CD14-positive monocyte (primary cell): ENCODE data around the gene ERCC5. TPM values are rescaled to one million over a fixed set of nuclear protein-coding genes. Genes with fewer than 3 reads are reported as not detected.

Source experiments
- DNase-seq, 3 donors: peaks; one replicate each; pipeline ENCODE4 v3.0.0-alpha.2; 2011 to 2022
- H2AFZ ChIP-seq: 2 replicates; pipeline ENCODE4 v1.6.0; 2012; ENCODE audit warnings: mild to moderate bottlenecking, low read depth, low read length, inconsistent platforms; ENCODE audit not compliant: insufficient read depth, poor library complexity, severe bottlenecking
- H3K27ac ChIP-seq, 2 donors: 1 replicate in 1 of 2; 2 replicates in 1 of 2; pipeline ENCODE4 v1.5.1; 2012 to 2013; ENCODE audit warnings: low read length in 2 of 2, control low read depth in 1 of 2, inconsistent platforms in 1 of 2, low read depth in 1 of 2, mild to moderate bottlenecking in 1 of 2
- H3K27me3 ChIP-seq, 2 donors: one replicate each; pipeline versions ENCODE4 v1.6.0 to v1.6.1; 2011 to 2013; ENCODE audit warnings: low read length in 2 of 2; ENCODE audit not compliant: control insufficient read depth in 2 of 2, insufficient read depth in 2 of 2
- H3K36me3 ChIP-seq, 2 donors: replicated peaks in 1 of 2; 1 replicate in 1 of 2; 2 replicates in 1 of 2; pipeline versions ENCODE4 v1.5.1 to v1.6.1; 2012 to 2013; ENCODE audit warnings: low read length in 2 of 2, control low read depth in 1 of 2, inconsistent platforms in 1 of 2, mild to moderate bottlenecking in 1 of 2; ENCODE audit not compliant: insufficient read depth in 2 of 2, control insufficient read depth in 1 of 2
- H3K4me1 ChIP-seq, 2 donors: 1 replicate in 1 of 2; 2 replicates in 1 of 2; pipeline versions ENCODE4 v1.5.1 to v1.6.1; 2012 to 2013; ENCODE audit warnings: low read length in 2 of 2, control low read depth in 1 of 2, inconsistent platforms in 1 of 2, mild to moderate bottlenecking in 1 of 2, moderate library complexity in 1 of 2; ENCODE audit not compliant: insufficient read depth in 2 of 2, control insufficient read depth in 1 of 2
- H3K4me2 ChIP-seq: replicated peaks from 2 replicates; pipeline ENCODE3; 2012; ENCODE audit warnings: low read length, moderate library complexity, mild to moderate bottlenecking; ENCODE audit not compliant: poor library complexity, severe bottlenecking; ENCODE audit errors: extremely low read depth
- H3K4me3 ChIP-seq, 3 experiments: fragments of 200-600 bp in 1 of 3; sonication (generic) in 1 of 3; replicated peaks in 1 of 3; 1 replicate in 2 of 3; 2 replicates in 1 of 3; pipeline ENCODE4 v1.5.1; 2011 to 2013; ENCODE audit warnings: low read length in 3 of 3, mild to moderate bottlenecking in 3 of 3, control low read depth in 2 of 3, low read depth in 2 of 3, inconsistent platforms in 1 of 3, moderate library complexity in 1 of 3
- H3K79me2 ChIP-seq: 2 replicates; pipeline ENCODE4 v1.6.0; 2012; ENCODE audit warnings: mild to moderate bottlenecking, control low read depth, inconsistent platforms, low read length, moderate library complexity; ENCODE audit not compliant: insufficient read depth
- H3K9ac ChIP-seq: 2 replicates; pipeline ENCODE4 v1.6.0; 2017; ENCODE audit warnings: low read length, mild to moderate bottlenecking; ENCODE audit not compliant: insufficient read depth, poor library complexity, severe bottlenecking
- H3K9me3 ChIP-seq, 2 donors: replicated peaks in 1 of 2; 1 replicate in 1 of 2; 2 replicates in 1 of 2; pipeline versions ENCODE4 v1.5.1 to v1.6.1; 2012 to 2013; ENCODE audit warnings: low read length in 2 of 2, control low read depth in 1 of 2; ENCODE audit not compliant: control insufficient read depth in 1 of 2, insufficient read depth in 1 of 2
- H4K20me1 ChIP-seq: 2 replicates; pipeline ENCODE4 v1.6.0; 2012; ENCODE audit warnings: mild to moderate bottlenecking, low read length, control low read depth, moderate library complexity; ENCODE audit not compliant: insufficient read depth
- H3K27ac Mint-ChIP-seq, 7 donors: one replicate each; pipeline ENCODE4 v1.8.0; 2020; ENCODE audit warnings: mild to moderate bottlenecking in 7 of 7, mixed read lengths in 7 of 7, moderate library complexity in 6 of 7, inconsistent platforms in 2 of 7
- H3K27me3 Mint-ChIP-seq, 3 donors: one replicate each; pipeline ENCODE4 v1.8.0; 2021 to 2022; ENCODE audit warnings: low read depth in 3 of 3, mild to moderate bottlenecking in 3 of 3, mixed read lengths in 3 of 3, moderate library complexity in 3 of 3, inconsistent platforms in 1 of 3
- H3K36me3 Mint-ChIP-seq, 2 donors: one replicate each; pipeline ENCODE4 v1.8.0; 2020; ENCODE audit warnings: mixed read lengths in 2 of 2, inconsistent platforms in 1 of 2, mild to moderate bottlenecking in 1 of 2
- H3K4me1 Mint-ChIP-seq: one replicate; pipeline ENCODE4 v1.8.0; 2020; ENCODE audit warnings: mild to moderate bottlenecking, mixed read lengths
- H3K4me3 Mint-ChIP-seq, 2 donors: one replicate each; pipeline ENCODE4 v1.8.0; 2020; ENCODE audit warnings: mild to moderate bottlenecking in 2 of 2, mixed read lengths in 2 of 2, moderate library complexity in 1 of 2
- H3K9me3 Mint-ChIP-seq, 7 donors: one replicate each; pipeline ENCODE4 v1.8.0; 2020 to 2022; ENCODE audit warnings: mixed read lengths in 7 of 7, mild to moderate bottlenecking in 6 of 7, moderate library complexity in 6 of 7, inconsistent platforms in 2 of 7
- WGBS: methylation state at CpG from one replicate; pipeline ENCODE4 v1.1.5; 2013; ENCODE audit warnings: missing lambda C conversion rate; ENCODE audit not compliant: insufficient coverage; 5-methylcytosine and 5-hydroxymethylcytosine counted together
- intact Hi-C, 2 donors: fragments of 100-400 bp; cut with micrococcal nuclease; formaldehyde crosslinking; loops; one replicate each; pipeline versions ENCODE4 v1.15.0 to v1.15.1; 2023
- polyA plus RNA-seq, 3 donors: library from polyadenylated mRNA; depleted of rRNA in 1 of 3; unstranded in 2 of 3; stranded (reverse) in 1 of 3; fragments of 300-500 nt in 2 of 3; fragments of >200 nt in 1 of 3; fragmentation: Illumina TruSeq in 2 of 3; gene quantifications; 1 replicate in 2 of 3; 2 replicates in 1 of 3; pipeline ENCODE4 v1.2.3, GENCODE V29; 2012 to 2021
- TF ChIP-seq, protein P1 (sequence below): fragments of 200-600 bp; IDR thresholded peaks from one replicate; pipeline ENCODE4 v1.8.0; 2022; ENCODE audit warnings: antibody characterized with exemption, mild to moderate bottlenecking

ERCC5 gene
- polyA plus RNA-seq, 3 donors = 15.2 to 34.2 (median 22.1) TPM

DNA sequence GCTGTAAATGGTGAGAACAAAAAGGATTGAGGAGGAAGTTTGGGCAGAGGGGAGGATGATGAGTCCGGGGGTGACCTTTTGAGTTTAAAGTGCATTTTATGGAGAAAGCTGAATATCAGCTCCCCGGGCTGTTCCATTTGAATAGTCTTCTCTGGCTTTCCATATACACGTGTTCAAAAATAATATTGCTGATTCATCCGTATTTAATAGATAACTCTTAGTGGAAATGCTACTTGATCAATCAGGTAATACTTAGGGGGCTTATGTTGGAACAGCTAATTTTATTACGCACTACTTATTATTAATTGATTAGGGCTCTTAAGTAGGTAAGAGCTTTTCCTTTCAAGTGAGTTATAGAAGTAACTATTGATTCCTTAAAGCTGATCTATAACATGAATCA lies 76.4 kb downstream of the ERCC5 start:
- no peaks in the 10 kb centered on the region for H3K79me2 ChIP-seq
- H3K36me3 ChIP-seq = no peaks in the 10 kb centered on the region
- H3K4me3 Mint-ChIP-seq = no peak overlapping the region
- no peaks in the 10 kb centered on the region for H3K27me3 ChIP-seq
- H3K9me3 ChIP-seq = no peaks in the 10 kb centered on the region
- intact Hi-C loops = no loop called here
- peaks cover 0 to 7% (median 3%) of the 10 kb centered on the region in 3 donors for H3K27me3 Mint-ChIP-seq
- H3K9me3 Mint-ChIP-seq = peaks cover 0 to 5% (median 4%) of the 10 kb centered on the region in 7 donors
- no peak overlapping the region for H2AFZ ChIP-seq
- no peak overlapping the region for H3K27ac ChIP-seq
- no peak for DNase-seq
- no peak overlapping the region for H3K4me2 ChIP-seq
- H3K9ac ChIP-seq = no peak overlapping the region
- H3K27ac Mint-ChIP-seq = no peak overlapping the region
- no peaks in the 10 kb centered on the region for H4K20me1 ChIP-seq
- no peaks in the 10 kb centered on the region for H3K4me1 Mint-ChIP-seq
- H3K36me3 Mint-ChIP-seq = no peaks in the 10 kb centered on the region
- 100% methylated on average over 1 of the region's 5 CpGs for WGBS
- H3K4me1 ChIP-seq = no peaks in the 10 kb centered on the region
- H3K4me3 ChIP-seq = no peak overlapping the region
- TF ChIP-seq, protein P1, sequence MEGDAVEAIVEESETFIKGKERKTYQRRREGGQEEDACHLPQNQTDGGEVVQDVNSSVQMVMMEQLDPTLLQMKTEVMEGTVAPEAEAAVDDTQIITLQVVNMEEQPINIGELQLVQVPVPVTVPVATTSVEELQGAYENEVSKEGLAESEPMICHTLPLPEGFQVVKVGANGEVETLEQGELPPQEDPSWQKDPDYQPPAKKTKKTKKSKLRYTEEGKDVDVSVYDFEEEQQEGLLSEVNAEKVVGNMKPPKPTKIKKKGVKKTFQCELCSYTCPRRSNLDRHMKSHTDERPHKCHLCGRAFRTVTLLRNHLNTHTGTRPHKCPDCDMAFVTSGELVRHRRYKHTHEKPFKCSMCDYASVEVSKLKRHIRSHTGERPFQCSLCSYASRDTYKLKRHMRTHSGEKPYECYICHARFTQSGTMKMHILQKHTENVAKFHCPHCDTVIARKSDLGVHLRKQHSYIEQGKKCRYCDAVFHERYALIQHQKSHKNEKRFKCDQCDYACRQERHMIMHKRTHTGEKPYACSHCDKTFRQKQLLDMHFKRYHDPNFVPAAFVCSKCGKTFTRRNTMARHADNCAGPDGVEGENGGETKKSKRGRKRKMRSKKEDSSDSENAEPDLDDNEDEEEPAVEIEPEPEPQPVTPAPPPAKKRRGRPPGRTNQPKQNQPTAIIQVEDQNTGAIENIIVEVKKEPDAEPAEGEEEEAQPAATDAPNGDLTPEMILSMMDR = no peak

Other genes with a start within 250 kb of the ERCC5 start
- 10 to 100 TPM; 18.0 to 39.7 (median 26.0) TPM for gene TPP2, start 249.0 kb upstream of the ERCC5 start, polyA plus RNA-seq
- gene METTL21C, start 151.0 kb upstream of the ERCC5 start, polyA plus RNA-seq = not detected
- gene TEX30, start 72.2 kb upstream of the ERCC5 start, polyA plus RNA-seq = 10 to 100 TPM in 2 of 3 donors, 1 to 10 TPM in 1; 2.7 to 11.3 (median 10.9) TPM
- under 1 TPM in 1 of 3 donors, not detected in 2; 0.22 TPM for gene POGLUT2, start 47.1 kb upstream of the ERCC5 start, polyA plus RNA-seq
- 1 to 10 TPM in 1 of 3 donors, under 1 TPM in 2; 0.76 to 1.1 (median 0.81) TPM for gene BIVM, start 46.9 kb upstream of the ERCC5 start, polyA plus RNA-seq
- not detected for gene SLC10A2, start 220.4 kb downstream of the ERCC5 start, polyA plus RNA-seq